LNCAP (cell line): ENCODE data around the gene CUL7.

Experiments used
- TF ChIP-seq, protein P1 (sequence below): fragments of 450-650 bp; IDR thresholded peaks from 2 replicates; pipeline ENCODE4 v1.5.1; 2017; ENCODE audit warnings: mild to moderate bottlenecking

Gene CUL7

DNA sequence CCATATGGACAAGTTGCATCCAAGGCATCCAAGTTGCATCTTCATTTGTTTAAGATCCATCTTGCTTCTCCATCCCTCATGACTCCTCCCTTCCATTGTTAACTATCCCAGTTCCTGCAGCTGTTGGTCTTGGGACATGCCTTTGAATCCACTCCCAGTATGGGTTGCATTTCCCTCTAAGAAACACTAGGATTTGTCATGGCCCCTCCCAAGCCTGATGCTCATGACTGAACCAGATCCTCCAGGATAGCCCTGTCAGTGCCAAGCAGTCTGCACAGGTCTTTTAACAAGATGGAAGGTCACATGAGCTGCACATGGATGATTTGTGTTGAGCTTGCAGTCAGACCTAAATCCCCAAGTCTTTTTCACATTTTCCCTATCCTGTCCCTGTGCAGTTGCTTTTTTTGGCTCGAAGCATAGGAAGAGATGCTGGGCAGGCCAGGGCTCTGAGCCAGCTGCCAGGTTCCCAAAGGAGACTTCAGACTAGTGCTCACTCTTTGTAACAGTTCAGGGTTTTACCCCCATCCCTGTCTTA is 65.1 kb downstream of the CUL7 start:
- TF ChIP-seq, protein P1, sequence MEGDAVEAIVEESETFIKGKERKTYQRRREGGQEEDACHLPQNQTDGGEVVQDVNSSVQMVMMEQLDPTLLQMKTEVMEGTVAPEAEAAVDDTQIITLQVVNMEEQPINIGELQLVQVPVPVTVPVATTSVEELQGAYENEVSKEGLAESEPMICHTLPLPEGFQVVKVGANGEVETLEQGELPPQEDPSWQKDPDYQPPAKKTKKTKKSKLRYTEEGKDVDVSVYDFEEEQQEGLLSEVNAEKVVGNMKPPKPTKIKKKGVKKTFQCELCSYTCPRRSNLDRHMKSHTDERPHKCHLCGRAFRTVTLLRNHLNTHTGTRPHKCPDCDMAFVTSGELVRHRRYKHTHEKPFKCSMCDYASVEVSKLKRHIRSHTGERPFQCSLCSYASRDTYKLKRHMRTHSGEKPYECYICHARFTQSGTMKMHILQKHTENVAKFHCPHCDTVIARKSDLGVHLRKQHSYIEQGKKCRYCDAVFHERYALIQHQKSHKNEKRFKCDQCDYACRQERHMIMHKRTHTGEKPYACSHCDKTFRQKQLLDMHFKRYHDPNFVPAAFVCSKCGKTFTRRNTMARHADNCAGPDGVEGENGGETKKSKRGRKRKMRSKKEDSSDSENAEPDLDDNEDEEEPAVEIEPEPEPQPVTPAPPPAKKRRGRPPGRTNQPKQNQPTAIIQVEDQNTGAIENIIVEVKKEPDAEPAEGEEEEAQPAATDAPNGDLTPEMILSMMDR, result no peak
